Heart left ventricle (tissue), 13 donors: Measurements from ENCODE around the gene CFAP99.

Source experiments
- POLR2A ChIP-seq, 2 donors: fragments of 450-650 bp; IDR thresholded peaks; one replicate each; pipeline ENCODE4 v1.6.1; 2017; ENCODE audit warnings: antibody characterized with exemption in 2 of 2, mild to moderate bottlenecking in 2 of 2, moderate library complexity in 2 of 2
- TF ChIP-seq, protein P1 (sequence below), 12 donors: fragments of 200-600 bp; sonication (generic) in 4 of 12; IDR thresholded peaks; one replicate each; pipeline versions ENCODE4 v1.5.0 to v1.8.0; 2018 to 2022; ENCODE audit warnings: antibody characterized with exemption in 12 of 12, mild to moderate bottlenecking in 5 of 12
- donor health status: ischemic (EF 13 %, LVEDD 7.1; RV severe dilation, severe dysfunction).
- donor health status: DM: no; HTN: yes; CAD: no.
- donor health status: DM: no; HTN: no; CAD: no.
- donor health status: ischemic (EF 25% LVEDD 6.9; RV normal size, moderate dysfunction).
- donor health status: ischemic (EF 25% LVEDD 5.7; RV mildly dilated, moderate dysfunction).
- donor health status: ischemic (EF 35%, LVEDD 5.7; RV mildly dilated, moderate dysfunction).
- donor health status: nonischemic (EF 11% LVEDD 7.7; RV severe dilation, severe dysfunction).
- donor health status: DM: yes; HTN: yes; CAD: no.
- donor health status: PGD.
- donor health status: ischemic (EF 29% LVEDD 5.4; RV normal size, mild dysfunction).
- donor health status: nonischemic (EF 23%, LVEDD 6.1; RV moderate dilation, normal function).

DNA sequence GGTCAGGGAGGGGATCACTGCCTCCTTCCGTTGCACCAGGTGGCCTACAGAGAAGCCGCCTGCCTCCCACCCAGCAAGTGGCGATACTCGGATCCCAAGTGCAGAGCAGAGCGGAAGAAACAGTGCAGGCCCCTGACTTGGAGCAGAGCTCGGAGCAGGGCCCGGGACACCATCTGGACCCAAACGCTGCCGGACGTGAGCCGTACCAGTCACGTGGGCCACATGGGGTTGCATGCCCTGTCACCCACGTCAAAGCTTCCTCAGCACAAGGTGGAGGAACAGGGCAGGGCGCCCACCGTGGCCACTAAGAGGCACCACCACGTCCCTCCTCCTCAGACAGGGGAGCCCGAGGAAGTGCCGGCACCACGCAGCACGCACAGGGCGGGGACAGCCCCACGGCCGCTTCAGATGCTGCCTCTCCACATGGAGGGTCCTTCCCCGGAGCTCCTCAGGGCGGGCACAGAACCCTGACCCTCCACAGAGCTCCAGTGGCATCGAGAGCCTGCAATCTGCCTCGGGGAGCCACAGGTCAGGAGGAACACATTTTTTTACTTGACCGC, 19.0 kb upstream of the CFAP99 start:
- TF ChIP-seq, protein P1, sequence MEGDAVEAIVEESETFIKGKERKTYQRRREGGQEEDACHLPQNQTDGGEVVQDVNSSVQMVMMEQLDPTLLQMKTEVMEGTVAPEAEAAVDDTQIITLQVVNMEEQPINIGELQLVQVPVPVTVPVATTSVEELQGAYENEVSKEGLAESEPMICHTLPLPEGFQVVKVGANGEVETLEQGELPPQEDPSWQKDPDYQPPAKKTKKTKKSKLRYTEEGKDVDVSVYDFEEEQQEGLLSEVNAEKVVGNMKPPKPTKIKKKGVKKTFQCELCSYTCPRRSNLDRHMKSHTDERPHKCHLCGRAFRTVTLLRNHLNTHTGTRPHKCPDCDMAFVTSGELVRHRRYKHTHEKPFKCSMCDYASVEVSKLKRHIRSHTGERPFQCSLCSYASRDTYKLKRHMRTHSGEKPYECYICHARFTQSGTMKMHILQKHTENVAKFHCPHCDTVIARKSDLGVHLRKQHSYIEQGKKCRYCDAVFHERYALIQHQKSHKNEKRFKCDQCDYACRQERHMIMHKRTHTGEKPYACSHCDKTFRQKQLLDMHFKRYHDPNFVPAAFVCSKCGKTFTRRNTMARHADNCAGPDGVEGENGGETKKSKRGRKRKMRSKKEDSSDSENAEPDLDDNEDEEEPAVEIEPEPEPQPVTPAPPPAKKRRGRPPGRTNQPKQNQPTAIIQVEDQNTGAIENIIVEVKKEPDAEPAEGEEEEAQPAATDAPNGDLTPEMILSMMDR (IDR thresholded peaks at IDR 0.05) = no peak
- no peak for TF ChIP-seq POLR2A (IDR thresholded peaks at IDR 0.05)
